ENCODE data around the gene ORAI2. TPM values are rescaled to one million over a fixed set of nuclear protein-coding genes. Genes with fewer than 3 reads are reported as not detected.
"Not testable (repeated sequence)": the region's sequence is repeated elsewhere in the genome, so short reads cannot be mapped to it uniquely, and the experiment has no call there.

Gene ORAI2
- total RNA-seq, 1 experiment from 2014 or later = 11.4 TPM

DNA sequence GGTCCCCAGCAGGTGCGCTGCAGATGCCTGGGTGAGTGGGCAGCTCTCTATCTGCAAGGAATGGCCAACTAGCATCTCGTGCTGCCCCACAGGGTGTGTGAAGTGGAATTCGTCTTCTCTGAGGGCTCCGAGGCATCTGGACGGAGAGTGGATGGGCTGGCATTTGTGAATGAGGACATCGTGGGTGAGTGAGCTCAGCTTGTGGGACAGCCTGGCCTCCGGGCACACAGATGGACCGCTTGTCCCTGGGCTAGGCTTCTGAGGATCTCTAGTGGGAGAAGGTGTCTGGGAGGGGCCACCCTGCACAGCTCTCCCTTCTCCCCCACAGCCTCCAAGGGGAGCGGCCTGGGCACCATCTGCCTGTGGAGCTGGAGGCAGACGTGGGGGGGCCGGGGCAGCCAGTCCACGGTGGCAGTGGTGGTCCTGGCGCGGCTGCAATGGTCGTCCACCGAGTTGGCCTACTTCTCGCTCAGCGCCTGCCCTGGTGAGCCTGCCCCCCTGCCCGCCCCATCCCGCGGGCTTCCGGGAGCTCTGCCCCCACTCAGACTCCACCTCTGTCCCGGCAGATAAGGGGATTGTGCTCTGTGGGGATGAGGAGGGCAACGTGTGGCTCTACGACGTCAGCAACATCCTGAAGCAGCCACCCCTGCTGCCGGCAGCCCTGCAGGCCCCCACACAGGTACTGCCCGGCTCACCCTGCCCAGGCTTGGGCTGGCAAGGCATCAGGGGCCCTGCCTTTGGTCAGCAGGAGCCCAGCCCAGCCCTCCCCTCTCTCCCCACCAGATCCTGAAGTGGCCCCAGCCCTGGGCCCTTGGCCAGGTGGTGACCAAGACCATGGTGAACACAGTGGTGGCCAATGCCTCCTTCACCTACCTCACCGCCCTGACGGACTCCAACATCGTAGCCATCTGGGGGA, 39.0 kb downstream of the ORAI2 start:
- CTCF ChIA-PET = no interaction called here
- intact Hi-C loops (cut with micrococcal nuclease; ENCODE audit: unreplicated experiment) = no loop called here
- Mint-ChIP-seq H3K27ac (ENCODE audit: unreplicated experiment) (no peak overlapping the region), H3K27me3 (ENCODE audit: unreplicated experiment) (no peaks in the 10 kb centered on the region), H3K4me1 (ENCODE audit: low read depth, unreplicated experiment) (no peaks in the 10 kb centered on the region), H3K36me3 (ENCODE audit: insufficient read depth, unreplicated experiment) (peaks cover 7% of the 10 kb centered on the region), H3K4me3 (ENCODE audit: low read depth, unreplicated experiment) (no peak overlapping the region), H3K9me3 (ENCODE audit: low read depth, unreplicated experiment) (no peaks in the 10 kb centered on the region)
- no TSS peak for BruUV-seq (replicated peaks)
- TF ChIP-seq, protein P1, sequence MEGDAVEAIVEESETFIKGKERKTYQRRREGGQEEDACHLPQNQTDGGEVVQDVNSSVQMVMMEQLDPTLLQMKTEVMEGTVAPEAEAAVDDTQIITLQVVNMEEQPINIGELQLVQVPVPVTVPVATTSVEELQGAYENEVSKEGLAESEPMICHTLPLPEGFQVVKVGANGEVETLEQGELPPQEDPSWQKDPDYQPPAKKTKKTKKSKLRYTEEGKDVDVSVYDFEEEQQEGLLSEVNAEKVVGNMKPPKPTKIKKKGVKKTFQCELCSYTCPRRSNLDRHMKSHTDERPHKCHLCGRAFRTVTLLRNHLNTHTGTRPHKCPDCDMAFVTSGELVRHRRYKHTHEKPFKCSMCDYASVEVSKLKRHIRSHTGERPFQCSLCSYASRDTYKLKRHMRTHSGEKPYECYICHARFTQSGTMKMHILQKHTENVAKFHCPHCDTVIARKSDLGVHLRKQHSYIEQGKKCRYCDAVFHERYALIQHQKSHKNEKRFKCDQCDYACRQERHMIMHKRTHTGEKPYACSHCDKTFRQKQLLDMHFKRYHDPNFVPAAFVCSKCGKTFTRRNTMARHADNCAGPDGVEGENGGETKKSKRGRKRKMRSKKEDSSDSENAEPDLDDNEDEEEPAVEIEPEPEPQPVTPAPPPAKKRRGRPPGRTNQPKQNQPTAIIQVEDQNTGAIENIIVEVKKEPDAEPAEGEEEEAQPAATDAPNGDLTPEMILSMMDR (IDR thresholded peaks at IDR 0.05; ENCODE audit: unreplicated experiment) = no peak
- DNase-seq = no peak

DNA sequence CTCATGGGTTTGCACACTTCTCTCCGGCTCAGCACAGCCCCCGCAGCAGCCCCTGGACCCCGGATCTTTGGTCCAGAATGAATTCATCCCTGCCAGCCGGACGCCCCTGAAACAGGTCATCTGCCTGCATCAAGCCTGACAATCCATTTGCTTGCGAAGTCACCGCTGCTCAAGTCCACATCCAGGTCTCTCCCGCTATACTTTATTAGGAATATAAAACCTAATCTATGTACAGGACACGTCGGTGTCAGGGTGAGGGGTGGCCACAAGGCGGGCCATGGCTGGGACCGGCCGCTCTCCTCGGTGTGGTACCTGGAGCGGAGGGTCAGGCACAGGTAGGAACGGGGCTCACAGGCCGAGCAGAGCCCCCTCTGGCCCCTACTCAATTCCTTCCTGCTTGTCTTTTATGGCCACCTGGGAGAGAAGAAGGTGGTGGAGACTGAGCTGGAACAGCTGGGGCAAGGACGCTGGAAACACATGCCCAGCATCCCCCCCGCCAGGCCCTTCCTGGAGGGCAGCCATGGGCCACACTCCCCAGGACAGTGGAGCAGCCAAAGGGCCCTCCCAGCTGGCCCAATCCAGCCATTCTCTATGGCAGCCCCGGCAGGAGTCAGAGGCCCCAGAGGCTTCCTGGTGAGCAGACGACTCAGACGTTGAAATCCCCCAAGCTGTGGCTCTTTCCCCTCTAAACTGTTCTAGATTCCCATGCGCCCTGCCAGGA, 40.1 kb downstream of the ORAI2 start:
- Mint-ChIP-seq H3K27ac (ENCODE audit: unreplicated experiment) (no peak overlapping the region), H3K27me3 (ENCODE audit: unreplicated experiment) (no peaks in the 10 kb centered on the region), H3K4me3 (ENCODE audit: low read depth, unreplicated experiment) (no peak overlapping the region), H3K4me1 (ENCODE audit: low read depth, unreplicated experiment) (no peaks in the 10 kb centered on the region), H3K9me3 (ENCODE audit: low read depth, unreplicated experiment) (no peaks in the 10 kb centered on the region), H3K36me3 (ENCODE audit: insufficient read depth, unreplicated experiment) (peaks cover 7% of the 10 kb centered on the region)
- CTCF ChIA-PET = no interaction called here
- BruUV-seq (replicated peaks) = no TSS peak
- DNase-seq = no peak
- intact Hi-C loops (cut with micrococcal nuclease; ENCODE audit: unreplicated experiment) = no loop called here
- TF ChIP-seq, protein P1 (IDR thresholded peaks at IDR 0.05; ENCODE audit: unreplicated experiment) = no peak

DNA sequence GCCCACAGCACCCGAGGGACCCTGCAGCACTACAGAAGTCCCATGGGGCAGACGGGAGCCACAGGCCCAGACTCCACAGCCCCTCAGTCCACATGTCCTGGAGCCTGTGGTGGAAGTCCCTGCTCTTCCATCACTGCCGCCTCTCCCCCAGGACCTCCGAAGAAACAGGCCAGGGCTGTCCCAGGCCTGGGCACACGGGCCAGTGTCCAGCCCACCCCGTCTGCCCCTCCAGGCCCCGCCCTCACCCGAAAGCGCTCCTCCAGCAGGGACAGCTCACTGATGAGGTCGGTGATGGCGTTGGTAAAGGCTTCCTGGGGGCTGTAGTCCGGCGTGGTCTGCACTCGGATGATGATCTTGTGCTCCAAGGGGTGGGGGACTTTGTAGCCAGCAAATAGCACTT, 40.7 kb downstream of the ORAI2 start:
- CTCF ChIA-PET; H3K4me1 Mint-ChIP-seq (ENCODE audit: low read depth, unreplicated experiment); H3K4me3 Mint-ChIP-seq (ENCODE audit: low read depth, unreplicated experiment); BruUV-seq (replicated peaks); H3K36me3 Mint-ChIP-seq (ENCODE audit: insufficient read depth, unreplicated experiment); DNase-seq; H3K27ac Mint-ChIP-seq (ENCODE audit: unreplicated experiment); H3K27me3 Mint-ChIP-seq (ENCODE audit: unreplicated experiment); H3K9me3 Mint-ChIP-seq (ENCODE audit: low read depth, unreplicated experiment); intact Hi-C loops (cut with micrococcal nuclease; ENCODE audit: unreplicated experiment): not testable (repeated sequence)

DNA sequence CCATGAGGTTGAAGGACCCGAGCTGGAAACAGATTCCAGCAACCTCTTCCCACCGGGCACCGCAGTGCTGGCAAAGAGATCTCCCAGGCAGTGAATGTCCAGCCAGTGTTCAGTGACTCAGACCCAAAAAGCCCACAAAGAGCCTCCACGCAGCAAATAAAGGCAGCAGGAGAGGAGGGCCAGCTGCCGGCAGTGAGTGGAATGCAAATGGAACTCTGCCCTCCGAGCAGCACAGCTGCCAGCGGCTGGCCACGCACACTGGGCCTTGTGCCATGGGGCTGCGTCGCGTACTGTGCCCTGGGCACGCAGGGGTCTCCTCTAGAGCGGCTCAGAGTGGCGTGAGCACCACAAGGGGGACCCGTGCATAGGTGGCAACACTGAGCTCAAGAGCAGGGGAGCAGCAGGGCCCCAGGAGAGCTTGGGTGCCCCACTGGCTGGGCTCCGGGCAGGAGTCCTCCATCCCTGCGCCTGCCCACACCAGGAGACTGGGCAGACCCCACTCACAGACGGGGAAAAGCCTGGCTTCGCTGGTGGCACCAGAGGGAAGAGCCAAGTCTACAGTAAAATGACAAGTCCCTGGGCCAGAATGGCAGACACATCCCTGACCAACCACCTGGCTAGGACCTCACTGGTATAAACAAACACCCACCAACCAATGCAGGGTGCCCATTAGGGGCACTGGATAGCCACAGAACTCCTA, 41.5 kb downstream of the ORAI2 start:
- H3K4me3 Mint-ChIP-seq (ENCODE audit: low read depth, unreplicated experiment); H3K27me3 Mint-ChIP-seq (ENCODE audit: unreplicated experiment); CTCF ChIA-PET; intact Hi-C loops (cut with micrococcal nuclease; ENCODE audit: unreplicated experiment); H3K27ac Mint-ChIP-seq (ENCODE audit: unreplicated experiment); DNase-seq; BruUV-seq (replicated peaks); H3K4me1 Mint-ChIP-seq (ENCODE audit: low read depth, unreplicated experiment); H3K9me3 Mint-ChIP-seq (ENCODE audit: low read depth, unreplicated experiment); H3K36me3 Mint-ChIP-seq (ENCODE audit: insufficient read depth, unreplicated experiment): not testable (repeated sequence)
